Hematopoietic multipotent progenitor cell treated with erythropoietin and hydrocortisone succinate and interleukin-3 and kit ligand, for 6 days (in vitro differentiated cells): ENCODE results near the gene STK32C.
"Not testable (repeated sequence)": the region's sequence is repeated elsewhere in the genome, so short reads cannot be mapped to it uniquely, and the experiment has no call there.

Experiments used
- DNase-seq: peaks from one replicate; pipeline ENCODE4 v3.0.0-alpha.2; 2015

Gene STK32C

DNA sequence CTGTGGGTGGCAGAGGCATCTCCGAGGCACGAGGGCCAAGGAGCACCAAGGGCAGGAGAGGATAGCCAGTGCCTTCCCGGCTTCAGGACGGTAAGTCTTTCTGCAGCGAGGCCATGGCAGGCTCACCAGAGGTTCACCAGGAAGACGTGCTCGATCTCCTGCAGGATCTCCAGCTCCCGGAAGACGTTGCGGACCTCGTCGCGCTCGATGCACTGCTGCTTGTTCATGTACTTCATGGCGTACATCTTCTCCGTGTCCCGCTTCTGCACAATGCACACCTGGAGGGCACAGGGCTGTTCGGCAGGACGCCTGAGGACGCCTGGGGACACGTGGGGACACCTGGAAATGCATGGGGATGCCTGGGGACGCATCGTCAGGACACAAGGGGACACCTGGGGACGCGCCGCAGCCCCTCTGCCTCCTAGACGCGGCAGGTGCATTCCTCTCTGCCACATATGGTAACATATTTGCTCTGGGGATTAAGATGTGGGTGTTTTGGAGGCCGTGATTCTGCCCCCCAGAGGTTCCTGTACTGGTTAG is 79.8 kb downstream of the STK32C start:
- DNase-seq, result no peak

DNA sequence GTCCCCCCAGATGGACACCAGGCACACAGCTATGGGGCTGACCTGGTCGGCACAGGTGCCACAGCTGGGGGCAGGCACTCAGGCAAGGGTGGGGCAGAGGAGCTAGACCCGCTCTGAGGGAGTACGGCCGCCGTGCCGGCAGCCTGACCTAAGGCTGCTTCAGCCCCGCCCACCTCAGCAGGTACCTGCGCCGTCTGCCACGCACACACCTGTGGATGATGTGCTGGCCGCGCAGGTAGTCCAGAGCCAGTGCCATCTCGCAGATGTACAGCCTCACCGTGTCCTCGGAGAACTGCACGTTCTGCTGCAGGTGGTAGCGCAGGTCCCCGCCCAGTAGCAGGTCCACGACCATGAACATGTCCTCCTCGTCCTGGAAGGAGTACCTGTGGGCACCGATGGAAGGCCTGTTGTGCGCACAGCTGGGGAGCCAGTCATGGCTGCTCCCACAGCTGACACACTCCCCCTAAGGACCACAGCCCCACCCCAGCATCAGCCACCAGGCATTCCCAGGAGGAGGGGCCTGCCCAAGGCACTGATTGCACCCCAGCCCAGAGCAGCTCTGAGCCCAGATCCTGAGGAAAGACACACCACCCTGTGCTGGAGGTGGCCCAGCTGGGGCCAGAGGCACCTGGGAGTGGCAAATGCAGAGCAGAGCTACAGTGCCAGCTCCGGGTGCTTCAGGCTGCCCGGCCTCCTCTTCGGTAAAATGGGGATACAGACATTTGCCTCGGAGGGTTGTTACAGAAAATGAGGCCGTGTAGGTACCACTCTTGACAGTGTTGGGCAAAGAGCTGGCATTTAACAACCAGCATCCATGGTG is 81.0 kb downstream of the STK32C start:
- no peak for DNase-seq

DNA sequence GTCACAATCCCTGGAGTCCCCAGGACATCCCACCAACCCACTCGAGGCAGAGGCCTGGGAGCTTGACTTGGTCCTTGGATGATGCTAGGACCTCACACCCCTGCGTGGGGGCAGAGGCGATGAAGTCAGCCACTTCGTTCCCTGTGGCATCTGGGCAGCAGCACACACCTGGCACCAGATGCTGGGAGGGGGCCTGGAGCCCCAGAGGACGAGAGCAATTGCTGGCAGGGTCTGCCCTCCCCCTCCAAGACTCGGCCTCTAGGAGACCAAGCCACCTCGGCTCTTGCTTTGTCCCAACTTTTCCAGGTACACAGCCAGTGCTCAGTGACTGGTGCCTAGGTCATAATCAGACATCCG is 81.9 kb downstream of the STK32C start:
- DNase-seq, result no peak

DNA sequence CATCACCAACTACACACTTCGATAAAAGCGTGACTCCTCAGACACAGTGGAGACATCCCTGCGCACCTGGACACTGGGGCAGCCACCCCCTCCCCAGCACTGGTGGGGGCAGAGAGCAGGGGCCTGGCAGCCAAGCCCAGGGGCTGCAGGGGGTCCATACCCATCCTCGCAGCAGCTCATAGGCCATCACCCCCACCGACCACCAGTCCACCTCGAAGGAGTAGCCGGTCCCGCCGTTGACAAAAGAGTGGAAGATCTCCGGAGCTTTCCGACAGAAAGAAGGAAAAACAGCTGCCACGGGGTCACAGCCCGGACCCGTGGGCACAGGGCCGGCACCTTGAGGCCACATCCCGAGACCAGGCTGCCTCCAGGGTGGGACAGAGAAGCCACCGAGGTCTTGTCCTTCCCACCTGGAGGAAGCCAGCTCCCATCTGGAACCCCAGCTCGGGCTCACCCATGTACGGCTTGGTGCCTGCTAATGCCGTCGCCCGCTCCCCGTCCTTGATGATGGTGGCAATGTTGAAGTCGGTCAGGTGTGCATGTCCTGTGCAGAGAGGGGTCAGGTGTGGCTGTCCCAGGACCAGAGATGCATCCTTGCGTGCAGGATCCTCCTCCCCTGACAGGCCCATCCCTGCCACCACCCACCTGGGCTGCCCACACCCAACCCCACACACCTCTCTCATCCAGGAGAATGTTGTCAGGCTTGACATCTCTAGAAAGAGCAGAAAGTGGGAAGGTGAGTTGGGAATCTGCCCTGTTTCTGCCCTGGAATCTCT is 82.5 kb downstream of the STK32C start:
- DNase-seq, result no peak

DNA sequence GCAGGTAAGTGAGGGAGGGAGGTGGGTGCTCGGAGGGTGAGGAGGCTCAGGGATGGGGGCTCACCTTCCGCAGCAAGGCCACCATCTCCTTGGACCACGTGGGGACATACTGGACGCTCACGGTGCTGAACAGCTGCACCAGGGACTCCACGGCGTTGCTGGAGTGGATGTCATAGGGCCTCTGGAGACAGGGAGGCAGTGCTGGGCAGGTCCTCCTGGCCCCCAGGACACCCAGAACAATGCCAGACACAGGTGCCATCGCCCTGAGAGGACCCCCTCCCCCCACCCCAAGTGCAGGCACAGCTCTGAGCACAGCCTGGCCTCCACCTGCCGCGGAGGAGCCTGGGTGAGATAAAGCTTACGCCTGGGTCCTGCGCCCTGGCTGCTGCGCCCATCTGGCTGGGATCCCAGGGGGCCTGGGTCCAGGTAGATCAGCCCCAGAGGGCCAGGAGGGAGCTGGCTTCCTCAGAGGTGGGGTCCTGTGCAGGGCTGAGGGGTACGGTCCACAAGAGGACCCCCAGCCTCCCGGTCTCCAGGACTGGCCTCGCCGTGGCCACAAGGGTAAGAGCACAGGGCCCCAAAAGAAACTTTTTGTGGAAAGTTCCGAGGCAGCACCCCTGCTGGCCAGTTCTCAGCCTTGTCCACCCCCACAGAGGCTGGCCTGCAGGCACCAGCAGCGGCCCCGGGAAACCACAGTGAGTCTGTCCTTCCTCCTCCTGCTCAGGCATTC is 83.2 kb downstream of the STK32C start:
- DNase-seq, result no peak

DNA sequence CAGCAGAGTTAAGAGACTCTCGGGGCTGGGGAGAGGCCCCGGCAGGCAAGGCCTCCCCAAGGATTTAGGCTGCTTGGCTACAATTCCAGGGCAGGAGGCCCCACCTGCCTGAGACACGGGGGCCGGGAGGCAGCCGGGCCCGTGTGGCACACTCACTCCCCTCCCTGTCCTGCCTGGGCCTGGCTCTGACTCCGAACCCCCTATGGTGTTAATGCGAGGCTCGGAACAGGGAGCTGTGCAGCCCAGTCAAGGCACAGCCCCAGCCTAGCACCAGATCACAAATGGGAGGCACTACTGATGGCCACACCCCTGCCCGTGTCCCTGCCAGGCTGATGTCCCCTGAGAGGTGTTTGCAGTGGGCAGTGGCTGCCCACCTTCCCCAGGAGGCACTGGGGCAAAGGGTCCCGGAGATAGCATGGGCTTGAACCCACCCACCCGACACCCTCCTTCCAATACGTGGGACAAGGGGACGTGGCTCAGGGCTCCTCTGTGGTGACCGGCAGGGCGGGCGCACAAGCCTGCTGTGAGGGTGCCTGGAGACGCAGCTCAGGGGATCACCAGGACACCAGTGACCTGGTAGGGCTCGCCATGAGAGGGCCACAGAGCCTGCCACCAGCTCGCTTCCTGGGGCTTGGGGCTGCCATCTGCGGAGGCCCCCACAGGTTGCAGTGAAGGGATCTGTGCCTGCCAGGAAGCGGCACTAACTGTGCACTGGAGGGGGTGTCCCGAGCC is 84.0 kb downstream of the STK32C start:
- no peak for DNase-seq

DNA sequence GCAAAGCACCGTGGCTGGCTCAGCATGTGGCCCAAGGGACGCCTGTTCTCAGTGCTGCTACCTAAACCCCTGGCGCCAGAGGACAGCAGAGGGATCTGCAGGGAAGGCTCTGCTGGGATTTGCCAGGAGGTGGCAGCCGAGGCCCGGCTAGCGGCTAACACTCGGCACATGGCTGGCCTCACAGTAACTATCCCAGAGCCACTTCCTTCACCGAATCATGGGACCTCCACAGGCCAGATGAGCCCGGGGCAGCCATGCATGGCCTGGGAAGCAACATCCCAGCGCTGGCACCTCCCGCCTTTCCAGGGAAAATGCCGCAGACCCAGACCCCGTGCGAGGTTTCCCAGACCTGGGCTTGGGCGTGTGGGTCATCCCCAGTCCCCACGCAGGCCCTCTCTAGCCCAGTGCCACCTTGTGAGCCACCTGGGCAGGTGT is 84.6 kb downstream of the STK32C start:
- DNase-seq, result peak; percentile 92

DNA sequence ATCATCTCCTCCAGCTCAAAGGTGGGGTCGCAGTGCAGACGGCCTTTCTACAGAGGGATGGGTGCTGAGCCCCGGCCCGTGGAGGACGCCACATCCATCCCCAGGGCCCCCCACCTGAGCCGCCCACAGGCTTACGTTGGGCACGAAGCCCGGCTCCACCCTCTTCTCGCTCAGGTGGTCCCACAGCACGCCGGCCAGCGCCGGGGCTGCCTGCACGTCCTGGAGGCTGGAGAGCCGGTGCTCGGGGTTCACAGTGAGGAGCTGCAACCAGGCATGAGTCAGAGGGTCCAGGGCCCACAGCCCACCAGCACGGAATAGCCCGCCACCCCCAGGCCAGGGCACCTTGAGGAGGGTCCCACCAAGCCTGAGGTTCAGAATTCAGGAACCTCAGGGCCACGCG is 85.0 kb downstream of the STK32C start:
- DNase-seq, result no peak

DNA sequence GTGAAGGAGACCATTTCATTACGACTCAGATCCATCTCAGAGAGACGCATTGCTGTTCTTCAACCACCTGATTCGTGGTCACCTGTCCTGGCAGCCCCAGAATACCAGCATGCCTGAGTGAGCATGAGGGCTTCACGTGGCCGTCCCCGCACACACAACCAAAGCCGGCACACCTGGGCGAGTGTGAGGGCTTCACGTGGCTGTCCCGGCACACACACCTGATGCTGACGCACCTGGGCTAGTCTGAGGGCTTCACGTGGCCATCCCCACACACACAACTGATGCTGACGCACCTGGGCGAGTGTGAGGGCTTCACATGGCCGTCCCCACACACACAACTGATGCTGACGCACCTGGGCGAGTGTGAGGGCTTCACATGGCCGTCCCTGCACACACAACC is 86.8 kb downstream of the STK32C start:
- DNase-seq, result not testable (repeated sequence)

DNA sequence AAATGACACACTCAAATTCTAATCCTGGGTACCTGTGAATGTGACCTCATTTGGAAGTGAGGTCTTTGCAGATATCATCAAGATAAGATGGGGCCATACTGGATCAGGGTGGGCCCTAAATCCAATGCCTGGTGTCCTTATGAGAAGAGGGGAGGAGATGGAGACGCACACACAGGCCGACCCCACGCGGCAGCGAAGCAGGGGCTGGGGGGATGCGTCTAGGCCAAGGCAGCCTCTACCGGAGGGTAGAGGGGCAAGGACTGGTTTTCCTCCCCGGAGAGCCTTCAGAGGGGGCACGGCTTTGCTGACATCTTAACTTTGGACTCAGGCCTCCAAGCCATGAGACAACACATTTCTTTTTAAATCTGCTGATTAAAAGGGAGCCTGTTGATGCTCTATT is 87.7 kb downstream of the STK32C start:
- no peak for DNase-seq

DNA sequence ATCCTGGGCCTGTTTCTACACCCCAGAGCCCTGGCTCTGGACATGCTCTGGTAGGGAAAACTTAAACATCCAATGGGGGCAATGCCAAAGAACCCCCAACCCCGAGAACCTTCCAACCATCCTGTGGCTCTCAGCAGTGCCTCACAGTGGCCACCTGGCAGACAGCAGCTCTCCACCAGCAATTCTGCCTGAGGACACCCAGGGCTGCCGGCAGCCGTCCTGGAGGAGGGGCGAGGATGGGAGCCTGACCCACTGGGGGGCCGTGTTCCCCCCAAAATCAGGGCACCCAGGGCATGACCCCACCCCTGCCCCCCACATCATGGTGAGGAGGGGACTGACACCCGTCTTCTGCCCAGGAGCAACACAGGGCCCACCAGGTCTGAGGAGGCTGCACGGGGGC is 88.3 kb downstream of the STK32C start:
- DNase-seq, result no peak

DNA sequence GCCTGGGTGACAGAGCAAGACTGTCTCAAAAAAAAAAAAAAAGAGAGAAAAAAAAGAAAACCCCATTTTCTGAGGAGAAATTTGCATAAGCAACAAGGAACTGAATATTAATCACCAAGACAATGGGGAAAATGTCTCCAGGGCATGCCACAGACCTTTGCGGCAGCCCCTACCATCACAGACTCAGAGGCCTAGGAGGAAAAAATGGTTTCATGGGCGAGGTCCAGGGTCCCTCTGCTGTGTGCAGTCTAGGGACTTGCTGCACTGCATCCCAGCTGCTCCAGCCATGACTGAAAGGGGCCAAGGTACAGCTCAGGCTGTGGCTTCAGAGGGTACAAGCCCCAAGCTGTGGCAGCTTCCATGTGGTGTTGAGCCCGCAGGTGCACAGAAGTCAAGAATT is 91.3 kb downstream of the STK32C start:
- not testable (repeated sequence) for DNase-seq

DNA sequence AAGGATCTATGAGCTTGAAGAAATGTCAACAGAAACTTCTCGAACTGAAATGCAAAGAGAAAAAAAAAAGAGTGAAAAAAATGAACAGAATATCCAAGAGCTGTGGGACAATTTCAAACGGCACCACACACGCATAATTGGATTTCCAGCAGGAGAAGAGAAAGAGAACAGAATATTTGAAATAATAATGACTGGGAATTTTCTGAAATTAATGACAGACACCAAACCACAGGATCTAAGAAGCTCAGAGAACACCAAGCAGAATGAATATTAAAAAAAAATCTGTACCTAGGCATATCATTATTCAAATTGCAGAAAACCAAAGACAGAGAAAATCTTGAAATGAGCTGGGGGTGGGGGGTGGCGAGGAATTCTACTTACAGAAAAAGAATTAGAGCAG is 93.8 kb downstream of the STK32C start:
- no peak for DNase-seq

DNA sequence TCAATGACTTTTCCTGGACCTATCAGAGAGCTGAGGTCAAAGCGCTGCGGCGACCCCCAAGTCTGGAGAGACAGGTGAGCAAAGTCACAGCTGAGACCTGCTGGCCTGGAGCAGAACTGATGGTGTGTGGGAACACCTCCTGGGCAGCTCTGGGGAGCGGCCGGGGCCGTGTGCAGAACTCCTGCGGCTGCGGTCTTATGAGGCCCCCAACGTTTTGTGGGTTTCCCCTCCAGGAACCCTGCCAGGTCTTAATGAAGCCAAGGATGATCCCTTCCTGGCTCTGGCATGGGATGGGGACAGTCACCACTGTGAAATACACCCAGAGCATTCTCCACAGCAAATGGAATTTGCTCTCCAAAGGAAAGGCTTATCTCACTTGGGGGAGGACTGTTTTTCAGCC is 94.9 kb downstream of the STK32C start:
- DNase-seq, result no peak

DNA sequence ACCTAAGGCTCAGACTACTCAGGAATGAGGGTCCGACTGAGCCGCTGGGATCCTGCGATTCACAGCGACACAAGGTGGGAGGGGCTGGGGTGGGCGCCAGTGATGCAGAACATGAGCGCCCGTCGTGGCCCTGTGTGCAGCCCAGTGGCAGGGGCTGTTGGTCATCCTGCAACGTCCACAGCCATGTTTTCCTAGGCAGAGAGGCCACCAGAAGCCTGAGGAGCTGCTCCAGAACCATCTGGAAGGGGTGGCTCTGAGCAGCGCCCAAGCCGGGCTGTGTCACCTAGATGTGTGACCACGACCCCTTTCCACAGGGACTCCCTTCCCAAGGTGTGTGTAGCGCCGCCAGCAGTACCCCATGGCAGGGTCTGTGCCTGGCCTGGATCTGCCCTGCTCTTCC is 96.5 kb downstream of the STK32C start:
- DNase-seq, result no peak

DNA sequence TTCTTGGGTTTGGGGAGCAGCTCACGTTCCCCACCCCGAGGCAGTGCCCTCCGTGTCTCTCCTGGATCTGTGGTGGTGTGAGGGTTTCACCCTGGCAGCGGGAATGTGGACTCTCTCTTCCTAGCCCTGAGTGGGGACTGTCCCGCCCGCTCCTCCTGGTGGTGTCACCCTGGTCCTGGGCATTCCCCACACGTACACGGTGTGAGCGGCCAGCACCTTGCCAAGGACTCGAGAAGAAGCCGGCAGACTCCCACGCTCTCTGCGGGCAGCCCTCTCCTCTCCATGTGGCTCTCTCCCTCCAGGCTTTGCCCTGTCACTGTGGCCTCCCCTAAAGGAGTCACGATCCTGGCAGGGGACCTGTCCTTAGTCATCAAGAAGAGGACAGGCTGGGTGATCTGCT is 97.0 kb downstream of the STK32C start:
- DNase-seq, result no peak

DNA sequence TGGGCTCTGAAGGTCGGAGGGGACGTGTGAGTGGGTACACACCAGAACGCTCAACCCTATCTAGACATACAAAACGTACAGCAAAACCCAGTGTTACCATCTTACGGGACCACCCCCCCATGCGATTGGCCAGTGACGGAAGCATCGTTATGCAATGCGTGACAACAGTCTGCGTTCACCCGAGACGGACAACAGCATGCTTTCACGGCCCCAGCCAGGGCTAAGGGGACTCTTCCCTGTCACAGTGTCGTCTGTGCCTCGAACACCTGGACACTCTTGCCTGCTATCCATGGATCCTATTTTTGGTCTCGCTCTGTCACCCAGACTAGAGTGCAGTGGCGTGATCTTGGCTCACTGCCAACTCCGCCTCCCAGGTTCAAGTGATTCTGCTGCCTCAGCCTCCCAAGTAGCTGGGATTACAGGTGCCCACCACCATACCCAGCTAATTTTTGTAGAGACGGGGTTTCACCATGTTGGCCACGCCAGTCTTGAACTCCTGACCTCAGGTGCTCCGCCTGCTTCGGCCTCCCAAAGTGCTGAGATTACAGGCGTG is 97.7 kb downstream of the STK32C start:
- DNase-seq, result no peak

DNA sequence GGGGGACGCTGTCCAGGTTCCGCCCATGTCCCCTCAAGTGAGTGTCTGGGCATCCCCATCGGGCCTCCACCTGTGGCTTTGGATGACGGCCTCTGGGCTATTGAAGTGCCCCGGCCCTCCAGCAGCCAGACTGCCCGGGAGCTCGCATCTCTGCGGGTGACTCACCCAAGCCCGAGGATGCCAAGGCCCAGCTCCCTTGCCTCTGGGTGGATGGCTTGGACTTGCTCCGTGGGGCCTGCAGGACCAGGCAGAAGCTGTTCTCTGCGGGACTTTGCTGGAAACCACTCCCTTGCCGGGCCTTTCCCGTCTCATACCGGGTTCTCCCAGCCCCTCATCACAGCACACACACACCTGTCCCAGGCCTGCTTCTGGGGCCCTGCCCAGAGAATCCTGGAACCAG is 98.6 kb downstream of the STK32C start:
- DNase-seq, result no peak

DNA sequence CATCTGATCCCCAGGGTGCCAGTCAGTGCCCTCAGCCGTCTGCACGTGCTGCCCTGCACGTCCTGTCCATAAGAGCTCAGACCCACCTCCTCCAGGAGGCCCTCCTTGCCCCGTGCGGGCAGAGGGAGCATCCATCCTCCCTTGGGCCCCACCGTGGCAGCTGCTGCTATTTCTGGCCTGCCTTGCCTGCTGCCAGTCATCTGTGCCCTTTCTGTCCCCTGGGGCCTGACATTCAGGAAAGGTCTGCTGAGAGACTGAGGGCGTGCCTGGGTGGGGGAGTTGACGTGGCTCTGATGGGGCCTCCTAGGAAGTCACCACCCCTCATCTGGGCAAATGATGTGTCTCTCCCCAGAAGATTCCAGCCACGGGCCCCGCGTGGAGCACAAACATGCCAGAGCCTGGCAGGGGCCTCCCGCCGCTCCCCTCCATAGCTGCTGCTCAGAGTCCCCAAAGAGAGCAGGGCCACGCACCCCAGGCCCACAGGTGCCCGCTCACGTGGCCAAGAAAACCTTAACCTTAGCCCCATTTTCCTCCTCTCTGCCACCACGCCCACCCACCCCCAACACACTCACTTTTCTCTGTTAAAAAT is 99.2 kb downstream of the STK32C start:
- no peak for DNase-seq

DNA sequence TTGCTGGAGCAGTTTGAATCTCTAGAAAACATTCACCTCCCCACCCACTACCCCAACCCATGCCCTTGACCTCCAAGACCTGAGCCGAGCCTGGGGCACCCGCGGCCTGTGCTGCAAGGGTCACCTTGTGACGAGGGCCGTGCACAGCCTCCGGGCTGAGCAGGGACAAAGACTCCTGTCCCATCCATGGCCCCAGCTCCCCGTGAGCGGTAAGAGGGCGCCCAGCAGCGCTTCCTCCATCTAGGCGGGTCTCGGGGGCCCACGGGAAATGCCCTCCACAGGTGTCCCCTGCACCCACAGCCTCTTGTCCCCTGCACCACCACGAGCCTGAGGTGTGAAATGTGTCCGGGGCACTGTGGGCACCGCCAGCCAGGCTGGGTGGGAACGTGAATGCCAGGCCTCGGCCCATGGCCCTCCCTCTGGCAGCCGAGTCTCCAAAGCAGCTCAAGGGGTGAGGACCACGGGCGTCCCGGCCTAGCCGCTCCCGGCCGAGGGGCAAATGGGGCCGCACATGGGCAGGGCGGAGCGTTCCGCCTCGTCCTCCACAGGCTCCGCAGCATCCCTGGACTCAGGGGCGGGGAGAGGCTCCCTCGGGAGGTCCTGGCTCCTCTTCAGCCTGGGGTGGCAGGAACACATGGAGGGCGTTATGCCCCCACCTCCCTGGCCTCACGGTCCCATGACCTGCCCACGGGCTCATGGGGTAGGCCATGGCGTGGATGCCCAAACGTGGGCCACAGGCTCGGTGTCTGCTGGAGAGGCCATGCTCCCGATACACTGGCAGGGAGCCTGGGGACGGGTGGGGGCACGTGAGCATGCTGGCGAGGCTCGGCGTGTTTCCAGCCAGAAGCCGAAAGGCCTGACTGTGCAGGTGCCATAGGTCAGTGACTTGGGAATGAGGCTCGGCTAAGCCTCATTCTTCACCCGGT is 100.0 kb downstream of the STK32C start:
- DNase-seq, result no peak
